HCT116 (cell line): ENCODE results near the gene MYL3.

ENCODE experiments used
- JUND ChIP-seq: IDR thresholded peaks from 2 replicates; pipeline ENCODE4 v1.6.1; 2012
- POLR2A ChIP-seq: IDR thresholded peaks from 2 replicates; pipeline ENCODE4 v1.7.0; 2011; ENCODE audit warnings: borderline replicate concordance; ENCODE audit not compliant: insufficient read depth, insufficient read length; ENCODE audit errors: extremely low read depth
- POLR2AphosphoS5 ChIP-seq: IDR thresholded peaks from 2 replicates; pipeline ENCODE4 v1.6.1; 2011; ENCODE audit warnings: mild to moderate bottlenecking, low read depth, low read length, moderate library complexity
- RAD21 ChIP-seq: IDR thresholded peaks from 2 replicates; pipeline ENCODE4 v1.6.1; 2012; ENCODE audit warnings: low read depth, mild to moderate bottlenecking
- SRF ChIP-seq: IDR thresholded peaks from 2 replicates; pipeline ENCODE4 v1.6.1; 2012; ENCODE audit warnings: low read depth
- YY1 ChIP-seq: IDR thresholded peaks from 2 replicates; pipeline ENCODE4 v1.6.1; 2011; ENCODE audit warnings: low read length, low read depth, moderate library complexity, mild to moderate bottlenecking; ENCODE audit not compliant: insufficient replicate concordance; ENCODE audit errors: extremely low read depth
- ZFX ChIP-seq: fragments of 450-650 bp; IDR thresholded peaks from 2 replicates; pipeline ENCODE4 v1.6.1; 2017
- TF ChIP-seq, protein P1 (sequence below), 3 experiments: fragments of 200-600 bp in 1 of 3; sonication (generic) in 1 of 3; IDR thresholded peaks in 2 of 3; conservative IDR thresholded peaks in 1 of 3; 2 replicates each; pipeline ENCODE4 v1.5.1; 2012 to 2017; ENCODE audit warnings: low read depth in 2 of 3, low read length in 2 of 3, antibody characterized with exemption in 1 of 3, borderline replicate concordance in 1 of 3, control low read depth in 1 of 3, mild to moderate bottlenecking in 1 of 3, mixed read lengths in 1 of 3, mixed run types in 1 of 3, moderate library complexity in 1 of 3; ENCODE audit not compliant: insufficient read depth in 1 of 3
- TF ChIP-seq, protein P2 (sequence below): IDR thresholded peaks from 2 replicates; pipeline ENCODE4 v1.6.1; 2012; ENCODE audit warnings: low read depth
- TF ChIP-seq, protein P3 (sequence below): IDR thresholded peaks from 2 replicates; pipeline ENCODE4 v1.6.1; 2012

DNA sequence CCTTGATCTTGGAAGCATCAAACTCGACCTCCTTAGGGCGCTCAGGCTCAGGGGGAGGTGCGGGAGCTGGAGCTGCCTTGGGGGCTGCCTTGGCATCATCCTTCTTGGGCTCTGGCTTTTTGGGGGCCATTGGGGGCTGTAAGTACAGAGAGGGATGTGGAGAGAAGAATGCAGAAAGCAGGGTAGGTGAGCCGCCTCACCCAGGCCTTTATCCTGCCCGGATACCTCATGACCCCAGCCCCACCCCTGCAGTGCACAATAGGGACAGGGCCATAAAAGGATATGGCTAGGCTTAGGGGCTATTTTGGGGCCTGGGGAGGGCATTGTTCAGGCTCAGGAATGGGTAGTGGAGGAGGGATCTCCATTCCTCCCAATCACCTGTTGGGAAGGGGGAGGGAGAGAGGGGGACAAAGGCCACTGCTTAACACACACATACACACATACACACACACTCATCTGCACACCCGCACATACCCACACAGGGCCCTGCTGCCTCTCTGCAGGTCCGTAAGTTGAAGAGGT, at the start of gene MYL3:
- TF ChIP-seq POLR2A (no peak), POLR2AphosphoS5 (no peak), ZFX (no peak), JUND (no peak), YY1 (no peak), RAD21 (no peak), SRF (no peak)
- TF ChIP-seq, protein P1, sequence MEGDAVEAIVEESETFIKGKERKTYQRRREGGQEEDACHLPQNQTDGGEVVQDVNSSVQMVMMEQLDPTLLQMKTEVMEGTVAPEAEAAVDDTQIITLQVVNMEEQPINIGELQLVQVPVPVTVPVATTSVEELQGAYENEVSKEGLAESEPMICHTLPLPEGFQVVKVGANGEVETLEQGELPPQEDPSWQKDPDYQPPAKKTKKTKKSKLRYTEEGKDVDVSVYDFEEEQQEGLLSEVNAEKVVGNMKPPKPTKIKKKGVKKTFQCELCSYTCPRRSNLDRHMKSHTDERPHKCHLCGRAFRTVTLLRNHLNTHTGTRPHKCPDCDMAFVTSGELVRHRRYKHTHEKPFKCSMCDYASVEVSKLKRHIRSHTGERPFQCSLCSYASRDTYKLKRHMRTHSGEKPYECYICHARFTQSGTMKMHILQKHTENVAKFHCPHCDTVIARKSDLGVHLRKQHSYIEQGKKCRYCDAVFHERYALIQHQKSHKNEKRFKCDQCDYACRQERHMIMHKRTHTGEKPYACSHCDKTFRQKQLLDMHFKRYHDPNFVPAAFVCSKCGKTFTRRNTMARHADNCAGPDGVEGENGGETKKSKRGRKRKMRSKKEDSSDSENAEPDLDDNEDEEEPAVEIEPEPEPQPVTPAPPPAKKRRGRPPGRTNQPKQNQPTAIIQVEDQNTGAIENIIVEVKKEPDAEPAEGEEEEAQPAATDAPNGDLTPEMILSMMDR (IDR thresholded peaks at IDR 0.05 in 2 of 3, conservative IDR thresholded peaks at IDR 0.05 in 1 of 3; ENCODE audit: borderline replicate concordance in 1 of 3, insufficient read depth in 1 of 3, low read depth in 2 of 3, low read length in 2 of 3): no peak
- TF ChIP-seq, protein P2, sequence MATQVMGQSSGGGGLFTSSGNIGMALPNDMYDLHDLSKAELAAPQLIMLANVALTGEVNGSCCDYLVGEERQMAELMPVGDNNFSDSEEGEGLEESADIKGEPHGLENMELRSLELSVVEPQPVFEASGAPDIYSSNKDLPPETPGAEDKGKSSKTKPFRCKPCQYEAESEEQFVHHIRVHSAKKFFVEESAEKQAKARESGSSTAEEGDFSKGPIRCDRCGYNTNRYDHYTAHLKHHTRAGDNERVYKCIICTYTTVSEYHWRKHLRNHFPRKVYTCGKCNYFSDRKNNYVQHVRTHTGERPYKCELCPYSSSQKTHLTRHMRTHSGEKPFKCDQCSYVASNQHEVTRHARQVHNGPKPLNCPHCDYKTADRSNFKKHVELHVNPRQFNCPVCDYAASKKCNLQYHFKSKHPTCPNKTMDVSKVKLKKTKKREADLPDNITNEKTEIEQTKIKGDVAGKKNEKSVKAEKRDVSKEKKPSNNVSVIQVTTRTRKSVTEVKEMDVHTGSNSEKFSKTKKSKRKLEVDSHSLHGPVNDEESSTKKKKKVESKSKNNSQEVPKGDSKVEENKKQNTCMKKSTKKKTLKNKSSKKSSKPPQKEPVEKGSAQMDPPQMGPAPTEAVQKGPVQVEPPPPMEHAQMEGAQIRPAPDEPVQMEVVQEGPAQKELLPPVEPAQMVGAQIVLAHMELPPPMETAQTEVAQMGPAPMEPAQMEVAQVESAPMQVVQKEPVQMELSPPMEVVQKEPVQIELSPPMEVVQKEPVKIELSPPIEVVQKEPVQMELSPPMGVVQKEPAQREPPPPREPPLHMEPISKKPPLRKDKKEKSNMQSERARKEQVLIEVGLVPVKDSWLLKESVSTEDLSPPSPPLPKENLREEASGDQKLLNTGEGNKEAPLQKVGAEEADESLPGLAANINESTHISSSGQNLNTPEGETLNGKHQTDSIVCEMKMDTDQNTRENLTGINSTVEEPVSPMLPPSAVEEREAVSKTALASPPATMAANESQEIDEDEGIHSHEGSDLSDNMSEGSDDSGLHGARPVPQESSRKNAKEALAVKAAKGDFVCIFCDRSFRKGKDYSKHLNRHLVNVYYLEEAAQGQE: no peak
- TF ChIP-seq, protein P3, sequence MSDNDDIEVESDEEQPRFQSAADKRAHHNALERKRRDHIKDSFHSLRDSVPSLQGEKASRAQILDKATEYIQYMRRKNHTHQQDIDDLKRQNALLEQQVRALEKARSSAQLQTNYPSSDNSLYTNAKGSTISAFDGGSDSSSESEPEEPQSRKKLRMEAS: no peak
